Panc1 (cell line): ENCODE results near the gene USPL1. TPM values are rescaled to one million over a fixed set of nuclear protein-coding genes. Genes with fewer than 3 reads are reported as not detected.

Experiments used
- ATAC-seq: fragments of 200-7000 bp; cut with Tn5 transposase; 2 replicates; pipeline ENCODE4 v1.9.1; 2020; ENCODE audit warnings: mild to moderate bottlenecking, moderate library complexity
- BruUV-seq: library from RNA; stranded (reverse); fragments of 400-500 nt; replicated peaks from 2 replicates; lab custom pipeline; 2021; lab: Mats Ljungman, UMichigan
- CTCF ChIA-PET: fragments of 300-600 bp; sonication (Branson Sonifier 250); formaldehyde crosslinking; loops from one replicate; lab custom pipeline; 2022; ENCODE audit warnings: antibody characterized with exemption; lab: Charles Lee
- POLR2A ChIA-PET: fragments of 300-600 bp; sonication (Branson Sonifier 250); formaldehyde crosslinking; loops from one replicate; lab custom pipeline; 2022; ENCODE audit warnings: antibody characterized with exemption; lab: Charles Lee
- DNase-seq: peaks from one replicate; pipeline ENCODE4 v3.0.0-alpha.2; 2010; ENCODE audit warnings: low read depth, low spot score
- H3K27ac ChIP-seq: 2 replicates; pipeline ENCODE4 v1.5.1; 2011; ENCODE audit warnings: mild to moderate bottlenecking, low read length, inconsistent platforms
- H3K27me3 ChIP-seq: fragments of 200-500 bp; sonication (Bioruptor generic); 2 replicates; pipeline ENCODE4 v1.6.0; 2014; ENCODE audit warnings: low read length, inconsistent platforms; ENCODE audit not compliant: control insufficient read depth, insufficient read depth
- H3K36me3 ChIP-seq: fragments of 200-500 bp; sonication (Bioruptor generic); 2 replicates; pipeline ENCODE4 v1.5.1; 2014; ENCODE audit warnings: inconsistent platforms, mild to moderate bottlenecking, low read length, moderate library complexity; ENCODE audit not compliant: control insufficient read depth, insufficient read depth
- H3K4me1 ChIP-seq: 2 replicates; pipeline ENCODE4 v1.5.1; 2011; ENCODE audit warnings: inconsistent platforms, mild to moderate bottlenecking, low read length, moderate library complexity; ENCODE audit not compliant: control insufficient read depth, insufficient read depth
- H3K4me3 ChIP-seq, 2 experiments: 2 replicates each; pipeline ENCODE4 v1.5.1; 2011 to 2012; ENCODE audit warnings: low read depth in 2 of 2, low read length in 2 of 2, mild to moderate bottlenecking in 2 of 2, inconsistent platforms in 1 of 2, moderate library complexity in 1 of 2
- H3K9me3 ChIP-seq: fragments of 200-500 bp; sonication (Bioruptor generic); 2 replicates; pipeline ENCODE4 v1.5.1; 2014; ENCODE audit warnings: low read depth, mild to moderate bottlenecking, inconsistent platforms, low read length, moderate library complexity; ENCODE audit not compliant: control insufficient read depth, insufficient read depth
- CTCF ChIP-seq: fragments of 450-650 bp; IDR thresholded peaks from 2 replicates; pipeline ENCODE4 v1.5.1; 2017; ENCODE audit warnings: mild to moderate bottlenecking
- POLR2AphosphoS5 ChIP-seq: IDR thresholded peaks from 2 replicates; pipeline ENCODE4 v1.6.1; 2012; ENCODE audit warnings: mild to moderate bottlenecking, low read depth, low read length, moderate library complexity
- SIN3A ChIP-seq: IDR thresholded peaks from 2 replicates; pipeline ENCODE4 v1.6.1; 2012; ENCODE audit warnings: low read depth, mild to moderate bottlenecking, low read length, moderate library complexity, borderline replicate concordance; ENCODE audit not compliant: insufficient read depth
- TCF7L2 ChIP-seq: IDR thresholded peaks from 2 replicates; pipeline ENCODE4 v1.6.1; 2011; ENCODE audit warnings: mild to moderate bottlenecking, low read depth, low read length, inconsistent platforms
- in situ Hi-C: cut with HindIII; loops from 2 replicates; pipeline ENCODE4 v1.10.0; 2016; ENCODE audit warnings: low sequenced_read_pairs, low pct_unique_long_range_greater_than_20kb
- intact Hi-C: fragments of 100-400 bp; cut with micrococcal nuclease; formaldehyde crosslinking; loops from one replicate; pipeline ENCODE4 v1.10.0; 2022; ENCODE audit not compliant: unreplicated experiment
- total RNA-seq: library from RNA; stranded (reverse); gene quantifications from one replicate; pipeline ENCODE4 v1.2.1, GENCODE V29; 2021; ENCODE audit not compliant: unreplicated experiment
- TF ChIP-seq, protein P1 (sequence below), 2 experiments: IDR thresholded peaks; 2 replicates each; pipeline ENCODE4 v1.6.1; 2011 to 2012; ENCODE audit warnings: low read depth in 2 of 2, control low read depth in 1 of 2, low read length in 1 of 2, mild to moderate bottlenecking in 1 of 2, moderate library complexity in 1 of 2; ENCODE audit not compliant: insufficient read depth in 1 of 2

USPL1 gene
- total RNA-seq, 1 experiment from 2014 or later, result 19.5 TPM

GRCh38 chr13:30671271-30671815 lies 53.6 kb downstream of the USPL1 start:
- H3K36me3 ChIP-seq, result no peaks in the 10 kb centered on the region
- no TSS peak for BruUV-seq
- no peaks in the 10 kb centered on the region for H3K9me3 ChIP-seq
- H3K4me3 ChIP-seq, result no peak overlapping the region
- no peak for ATAC-seq
- no peak for TF ChIP-seq TCF7L2
- TF ChIP-seq CTCF, result no peak
- TF ChIP-seq, protein P1, sequence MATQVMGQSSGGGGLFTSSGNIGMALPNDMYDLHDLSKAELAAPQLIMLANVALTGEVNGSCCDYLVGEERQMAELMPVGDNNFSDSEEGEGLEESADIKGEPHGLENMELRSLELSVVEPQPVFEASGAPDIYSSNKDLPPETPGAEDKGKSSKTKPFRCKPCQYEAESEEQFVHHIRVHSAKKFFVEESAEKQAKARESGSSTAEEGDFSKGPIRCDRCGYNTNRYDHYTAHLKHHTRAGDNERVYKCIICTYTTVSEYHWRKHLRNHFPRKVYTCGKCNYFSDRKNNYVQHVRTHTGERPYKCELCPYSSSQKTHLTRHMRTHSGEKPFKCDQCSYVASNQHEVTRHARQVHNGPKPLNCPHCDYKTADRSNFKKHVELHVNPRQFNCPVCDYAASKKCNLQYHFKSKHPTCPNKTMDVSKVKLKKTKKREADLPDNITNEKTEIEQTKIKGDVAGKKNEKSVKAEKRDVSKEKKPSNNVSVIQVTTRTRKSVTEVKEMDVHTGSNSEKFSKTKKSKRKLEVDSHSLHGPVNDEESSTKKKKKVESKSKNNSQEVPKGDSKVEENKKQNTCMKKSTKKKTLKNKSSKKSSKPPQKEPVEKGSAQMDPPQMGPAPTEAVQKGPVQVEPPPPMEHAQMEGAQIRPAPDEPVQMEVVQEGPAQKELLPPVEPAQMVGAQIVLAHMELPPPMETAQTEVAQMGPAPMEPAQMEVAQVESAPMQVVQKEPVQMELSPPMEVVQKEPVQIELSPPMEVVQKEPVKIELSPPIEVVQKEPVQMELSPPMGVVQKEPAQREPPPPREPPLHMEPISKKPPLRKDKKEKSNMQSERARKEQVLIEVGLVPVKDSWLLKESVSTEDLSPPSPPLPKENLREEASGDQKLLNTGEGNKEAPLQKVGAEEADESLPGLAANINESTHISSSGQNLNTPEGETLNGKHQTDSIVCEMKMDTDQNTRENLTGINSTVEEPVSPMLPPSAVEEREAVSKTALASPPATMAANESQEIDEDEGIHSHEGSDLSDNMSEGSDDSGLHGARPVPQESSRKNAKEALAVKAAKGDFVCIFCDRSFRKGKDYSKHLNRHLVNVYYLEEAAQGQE (IDR thresholded peaks at IDR 0.05; ENCODE audit: insufficient read depth in 1 of 2, low read depth in 2 of 2, low read length in 1 of 2), result no peak
- TF ChIP-seq SIN3A, result no peak
- no peak for TF ChIP-seq POLR2AphosphoS5
- in situ Hi-C loops (no loop called here), intact Hi-C loops (no loop called here)
- H3K27ac ChIP-seq, result peak overlapping the region; percentile 45; the same call in 1 of the 2 replicates
- POLR2A ChIA-PET, result no interaction called here
- H3K4me1 ChIP-seq, result no peaks in the 10 kb centered on the region; the same call in 1 of the 2 replicates
- no peaks in the 10 kb centered on the region for H3K27me3 ChIP-seq
- DNase-seq, result no peak
- CTCF ChIA-PET, result no interaction called here

DNA sequence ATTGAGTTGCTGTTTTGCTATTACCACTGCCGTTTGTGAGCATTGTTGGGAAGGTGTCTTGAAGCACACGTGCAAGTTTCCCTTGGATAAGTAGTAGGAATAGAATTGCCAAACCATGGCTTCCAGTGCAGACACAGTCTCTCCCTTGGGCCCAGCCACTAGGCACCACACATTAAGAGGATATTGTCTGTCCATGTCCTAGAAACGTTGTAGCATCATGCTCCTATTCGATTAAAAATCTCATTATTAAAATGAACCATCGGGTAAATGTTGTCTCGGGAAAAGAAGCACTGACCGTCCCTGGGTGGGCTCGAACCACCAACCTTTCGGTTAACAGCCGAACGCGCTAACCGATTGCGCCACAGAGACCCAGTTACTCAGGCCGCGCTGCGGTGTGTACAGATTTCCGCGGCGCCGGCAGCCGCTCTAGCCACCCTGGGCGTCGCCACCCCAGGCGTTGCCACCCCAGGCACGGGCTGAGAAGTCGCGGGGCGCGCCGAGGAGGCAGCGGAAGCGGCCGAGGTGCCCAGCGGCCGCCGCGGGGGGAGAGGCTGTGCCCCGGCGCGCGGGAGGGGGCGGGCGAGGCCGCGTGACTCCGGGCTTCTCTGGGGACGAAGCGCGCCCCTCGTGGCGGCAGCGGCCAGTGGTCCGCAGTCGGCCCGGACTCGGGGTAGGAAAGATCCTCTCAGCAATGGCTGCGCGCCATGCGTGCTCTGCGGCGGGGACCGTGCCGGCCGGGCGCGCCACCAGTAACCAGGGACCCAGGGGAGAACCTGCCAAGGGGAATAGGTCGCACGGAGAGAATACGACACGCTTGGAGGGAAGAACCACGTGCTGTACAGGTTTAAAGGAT lies 56.2 kb downstream of the USPL1 start:
- in situ Hi-C loops, result no loop called here
- DNase-seq, result peak; percentile 68
- no peaks in the 10 kb centered on the region for H3K27me3 ChIP-seq
- H3K9me3 ChIP-seq, result no peaks in the 10 kb centered on the region
- ChIA-PET POLR2A (no interaction called here), CTCF (no interaction called here)
- H3K4me1 ChIP-seq, result no peaks in the 10 kb centered on the region; the same call in 1 of the 2 replicates
- intact Hi-C loops, result no loop called here
- BruUV-seq, result no TSS peak
- peak overlapping the region; percentile 82 for H3K27ac ChIP-seq
- H3K4me3 ChIP-seq, result peak overlapping the region; percentile 31 to 43
- H3K36me3 ChIP-seq, result no peaks in the 10 kb centered on the region
- ATAC-seq, result peak; percentile 97
- no peak for TF ChIP-seq SIN3A
- peak; percentile 79 for TF ChIP-seq CTCF
- no peak for TF ChIP-seq TCF7L2
- TF ChIP-seq POLR2AphosphoS5, result 0 out of 2 replicates have a peak, but pooled peaks have one; percentile 32
